Measurements from ENCODE around the gene CLCN2. TPM values are rescaled to one million over a fixed set of nuclear protein-coding genes. Genes with fewer than 3 reads are reported as not detected.
A peak's percentile ranks its signal among the peaks of the same experiment; 100 is the strongest.

Gene CLCN2
- polyA plus RNA-seq, 1 experiment, result 2.6 TPM

DNA sequence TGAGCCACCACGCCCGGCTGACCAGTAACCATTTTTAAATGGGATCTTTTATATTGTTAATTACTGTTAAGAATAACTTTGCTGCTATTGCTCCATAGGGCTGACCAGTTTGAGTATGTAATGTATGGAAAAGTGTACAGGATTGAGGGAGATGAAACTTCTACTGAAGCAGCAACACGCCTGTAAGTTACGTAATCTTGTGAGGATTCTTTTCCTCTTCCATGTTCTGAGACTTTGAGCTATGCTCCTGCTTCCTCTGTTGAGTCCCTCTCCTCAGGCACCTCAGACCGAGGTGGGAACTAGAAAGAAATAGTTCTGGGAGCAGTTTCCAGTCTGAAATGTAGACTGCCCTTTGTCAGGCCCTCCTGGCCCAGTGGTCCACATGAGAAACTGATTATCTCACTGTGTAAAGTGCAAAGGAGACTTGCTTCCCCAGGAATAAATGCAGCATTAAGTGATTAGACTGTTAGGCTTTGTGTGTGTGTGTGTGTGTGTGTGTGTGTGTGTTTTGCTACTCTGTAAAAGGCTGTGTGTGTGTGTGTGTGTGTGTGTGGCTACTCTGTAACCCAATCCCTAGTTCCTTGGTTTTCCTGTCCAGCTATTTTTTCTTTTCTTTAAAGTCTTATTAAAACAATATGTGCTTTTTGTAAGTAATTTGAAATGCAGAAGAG, 5.3 kb upstream of the CLCN2 start:
- Histone ChIP-seq H3K4me3 (ENCODE audit: low read depth, low read length) (no peak overlapping the region), H3K36me3 (ENCODE audit: control insufficient read depth, insufficient read depth, low read length) (peaks cover 4% of the 10 kb centered on the region; the same call in 1 of the 2 replicates), H3K27me3 (ENCODE audit: control insufficient read depth, insufficient read depth, low read length) (no peaks in the 10 kb centered on the region)
- ChIA-PET CTCF (interaction anchor here (0.7 to 10.3 kb wide), 2 partner anchors 72 to 175 kb away, joined by 3 to 195 read pairs; no protein-coding TSS in a partner anchor), POLR2A (no interaction called here)
- peak; percentile 39 for DNase-seq (ENCODE audit: low read depth)
- TF ChIP-seq, protein P1, sequence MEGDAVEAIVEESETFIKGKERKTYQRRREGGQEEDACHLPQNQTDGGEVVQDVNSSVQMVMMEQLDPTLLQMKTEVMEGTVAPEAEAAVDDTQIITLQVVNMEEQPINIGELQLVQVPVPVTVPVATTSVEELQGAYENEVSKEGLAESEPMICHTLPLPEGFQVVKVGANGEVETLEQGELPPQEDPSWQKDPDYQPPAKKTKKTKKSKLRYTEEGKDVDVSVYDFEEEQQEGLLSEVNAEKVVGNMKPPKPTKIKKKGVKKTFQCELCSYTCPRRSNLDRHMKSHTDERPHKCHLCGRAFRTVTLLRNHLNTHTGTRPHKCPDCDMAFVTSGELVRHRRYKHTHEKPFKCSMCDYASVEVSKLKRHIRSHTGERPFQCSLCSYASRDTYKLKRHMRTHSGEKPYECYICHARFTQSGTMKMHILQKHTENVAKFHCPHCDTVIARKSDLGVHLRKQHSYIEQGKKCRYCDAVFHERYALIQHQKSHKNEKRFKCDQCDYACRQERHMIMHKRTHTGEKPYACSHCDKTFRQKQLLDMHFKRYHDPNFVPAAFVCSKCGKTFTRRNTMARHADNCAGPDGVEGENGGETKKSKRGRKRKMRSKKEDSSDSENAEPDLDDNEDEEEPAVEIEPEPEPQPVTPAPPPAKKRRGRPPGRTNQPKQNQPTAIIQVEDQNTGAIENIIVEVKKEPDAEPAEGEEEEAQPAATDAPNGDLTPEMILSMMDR (IDR thresholded peaks at IDR 0.05; ENCODE audit: insufficient read depth, low read depth, low read length), result no peak

- Histone ChIP-seq H3K27me3 (ENCODE audit: control insufficient read depth, insufficient read depth, low read length) (no peaks in the 10 kb centered on the region), H3K4me3 (ENCODE audit: low read depth, low read length) (peak overlapping the region; percentile 77), H3K36me3 (ENCODE audit: control insufficient read depth, insufficient read depth, low read length) (peaks cover 2% of the 10 kb centered on the region; the same call in 1 of the 2 replicates)
- POLR2A ChIA-PET, result no interaction called here
- DNase-seq (ENCODE audit: low read depth), result peak; percentile 81
- CTCF ChIA-PET, result interaction anchor here (0.7 to 1.3 kb wide), 6 partner anchors 11 to 175 kb away, joined by 3 to 5 read pairs (median 3); no protein-coding TSS in a partner anchor
- TF ChIP-seq, protein P1 (IDR thresholded peaks at IDR 0.05; ENCODE audit: insufficient read depth, low read depth, low read length), result peak; percentile 82
Measured at GRCh38 chr3:184362668-184363546, 1.5 kb upstream of the CLCN2 start.

GRCh38 chr3:184361932-184362667, 695 bp upstream of the CLCN2 start:
- CTCF ChIA-PET, result interaction anchor here (0.7 to 1.3 kb wide), 6 partner anchors 9 to 175 kb away, joined by 3 to 5 read pairs (median 3); no protein-coding TSS in a partner anchor
- DNase-seq (ENCODE audit: low read depth), result no peak
- POLR2A ChIA-PET, result no interaction called here
- Histone ChIP-seq H3K27me3 (ENCODE audit: control insufficient read depth, insufficient read depth, low read length) (no peaks in the 10 kb centered on the region), H3K4me3 (ENCODE audit: low read depth, low read length) (peak overlapping the region; percentile 77), H3K36me3 (ENCODE audit: control insufficient read depth, insufficient read depth, low read length) (0 out of 2 replicates have a peak, but pooled peaks cover under 1% of the 10 kb centered on the region)
- TF ChIP-seq, protein P1 (IDR thresholded peaks at IDR 0.05; ENCODE audit: insufficient read depth, low read depth, low read length), result no peak

- peak overlapping the region; percentile 77 for H3K4me3 ChIP-seq (ENCODE audit: low read depth, low read length)
- DNase-seq (ENCODE audit: low read depth), result no peak
- POLR2A ChIA-PET, result no interaction called here
- TF ChIP-seq, protein P1 (IDR thresholded peaks at IDR 0.05; ENCODE audit: insufficient read depth, low read depth, low read length), result no peak
- peaks cover 2% of the 10 kb centered on the region; the same call in 1 of the 2 replicates for H3K36me3 ChIP-seq (ENCODE audit: control insufficient read depth, insufficient read depth, low read length)
- CTCF ChIA-PET, result interaction anchor here (0.6 to 2.2 kb wide), 6 partner anchors 10 to 181 kb away, joined by 3 to 8 read pairs (median 4); no protein-coding TSS in a partner anchor
- H3K27me3 ChIP-seq (ENCODE audit: control insufficient read depth, insufficient read depth, low read length), result no peaks in the 10 kb centered on the region
Measured at GRCh38 chr3:184360929-184361531, 375 bp downstream of the CLCN2 start.
